GM19240 (cell line): ENCODE measurements around the gene CXorf49B.

Source experiments
- DNase-seq: peaks from one replicate; pipeline ENCODE4 v3.0.0; 2011; ENCODE audit warnings: low spot score; ENCODE audit not compliant: insufficient read length

CXorf49B gene

DNA sequence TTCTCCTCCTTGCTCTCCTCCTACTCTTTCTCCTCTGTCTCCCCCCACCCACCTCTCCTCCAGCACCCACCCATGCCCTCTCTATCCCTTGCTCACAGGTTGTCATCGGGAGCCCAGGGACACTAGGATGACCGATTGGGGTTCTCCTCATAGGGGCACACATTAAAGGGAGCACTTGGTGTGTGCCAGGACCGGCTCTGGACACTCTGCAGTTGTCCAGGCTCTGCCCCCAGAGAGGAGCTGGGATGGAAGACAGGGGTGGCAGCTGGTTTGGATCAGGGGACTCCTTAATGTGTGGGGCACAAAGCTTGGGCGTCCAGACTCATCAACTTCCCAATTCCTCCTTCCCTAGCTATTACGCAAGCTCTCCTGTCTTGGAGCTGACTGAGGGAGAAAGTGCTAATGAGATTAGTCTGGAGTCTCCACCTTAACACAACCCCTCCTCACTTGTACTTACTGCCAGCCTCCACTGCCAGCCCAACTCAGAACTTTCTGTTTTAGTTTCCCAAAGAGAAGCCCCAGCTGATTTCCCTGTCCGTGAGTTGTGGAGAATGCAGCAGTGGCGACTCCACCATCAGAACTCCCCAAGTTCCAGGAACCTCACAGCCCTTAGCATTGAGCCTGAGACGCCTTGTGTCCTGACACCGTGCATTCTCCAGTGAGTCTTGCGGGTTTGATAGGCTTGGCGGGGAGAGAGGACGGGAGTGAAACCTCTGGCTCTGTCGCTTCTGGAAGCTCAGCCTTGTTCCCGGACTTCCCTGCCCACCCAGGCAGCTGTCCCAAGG is 52.2 kb downstream of the CXorf49B start:
- no peak for DNase-seq

DNA sequence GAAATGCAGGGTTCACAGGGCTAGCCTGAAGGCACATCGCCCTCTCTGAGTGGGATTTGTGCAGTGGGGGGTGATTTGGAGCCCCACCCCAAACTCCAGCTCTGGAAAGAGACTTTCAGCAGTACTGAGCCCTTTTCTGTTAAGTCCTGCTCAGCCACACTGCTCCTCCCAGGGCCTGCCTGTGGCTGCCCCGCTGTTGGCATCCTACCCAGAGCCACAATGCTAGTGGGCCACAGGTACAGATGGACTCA is 52.7 kb downstream of the CXorf49B start:
- DNase-seq = no peak
